HCT116 (cell line): Measurements from ENCODE around the gene LYRM4. TPM values are rescaled to one million over a fixed set of nuclear protein-coding genes. Genes with fewer than 3 reads are reported as not detected.

Experiments
- ATAC-seq: fragments of 200-7000 bp; cut with Tn5 transposase; 2 replicates; pipeline ENCODE4 v1.9.1; 2020; ENCODE audit warnings: mild to moderate bottlenecking, moderate library complexity
- BruUV-seq: library from RNA; stranded (reverse); fragments of 400-500 nt; replicated peaks from 2 replicates; lab custom pipeline; 2021; lab: Mats Ljungman, UMichigan
- CTCF ChIA-PET: fragments of 300-600 bp; sonication (Branson Sonifier 250); formaldehyde crosslinking; loops from one replicate; lab custom pipeline; 2021; ENCODE audit warnings: antibody characterized with exemption; lab: Charles Lee
- POLR2A ChIA-PET: fragments of 300-600, 350-600 bp; sonication (Branson Sonifier 250); formaldehyde crosslinking; loops from one replicate; lab custom pipeline; 2021; ENCODE audit warnings: antibody characterized with exemption; lab: Charles Lee
- RAD21 ChIA-PET, 2 experiments: fragments of 300-600 bp; sonication (Branson Sonifier 250); formaldehyde crosslinking; loops; one replicate each; lab custom pipeline; 2023; ENCODE audit warnings: low total read pairs in 2 of 2; ENCODE audit not compliant: uncharacterized antibody in 2 of 2, unreplicated experiment in 2 of 2, low non-redundant PET in 1 of 2; lab: Charles Lee
- DNase-seq: peaks from one replicate; pipeline ENCODE4 v3.0.0-alpha.2; 2010; ENCODE audit warnings: low read depth, low spot score
- H2AFZ ChIP-seq: fragments of 200-600 bp; shearing (Covaris generic), sonication (generic); 2 replicates; pipeline ENCODE4 v1.6.1; 2017; ENCODE audit warnings: low read depth, mixed run types, mixed read lengths, antibody characterized with exemption, low read length; ENCODE audit not compliant: poor library complexity, severe bottlenecking
- H3K27ac ChIP-seq: 2 replicates; pipeline ENCODE4 v1.5.1; 2012; ENCODE audit warnings: low read depth, low read length
- H3K27me3 ChIP-seq: fragments of 200-600 bp; sonication (generic); 2 replicates; pipeline ENCODE4 v1.6.1; 2016; ENCODE audit warnings: mixed run types, low read length, mixed read lengths; ENCODE audit not compliant: insufficient read depth
- H3K36me3 ChIP-seq, 2 experiments: fragments of 200-500 bp in 1 of 2; fragments of 200-600 bp in 1 of 2; sonication (Bioruptor generic) in 1 of 2; sonication (generic) in 1 of 2; 2 replicates each; pipeline versions ENCODE4 v1.5.1 to v1.6.1; 2014 to 2016; ENCODE audit warnings: low read length in 2 of 2, inconsistent platforms in 1 of 2, mixed read lengths in 1 of 2, mixed run types in 1 of 2; ENCODE audit not compliant: insufficient read depth in 2 of 2, control insufficient read depth in 1 of 2
- H3K4me1 ChIP-seq, 2 experiments: fragments of 200-600 bp in 1 of 2; sonication (generic) in 1 of 2; 2 replicates each; pipeline versions ENCODE4 v1.5.1 to v1.6.1; 2012 to 2017; ENCODE audit warnings: low read length in 2 of 2, inconsistent platforms in 1 of 2, mild to moderate bottlenecking in 1 of 2, mixed read lengths in 1 of 2, mixed run types in 1 of 2, moderate library complexity in 1 of 2; ENCODE audit not compliant: insufficient read depth in 2 of 2, control insufficient read depth in 1 of 2
- H3K4me2 ChIP-seq: fragments of 200-600 bp; sonication (generic); 2 replicates; pipeline ENCODE4 v1.6.1; 2017; ENCODE audit warnings: mixed run types, low read length, mixed read lengths
- H3K4me3 ChIP-seq, 2 experiments: fragments of 200-600 bp in 1 of 2; sonication (generic) in 1 of 2; replicated peaks in 1 of 2; 2 replicates each; pipeline ENCODE4 v1.5.1; 2011 to 2016; ENCODE audit warnings: low read length in 2 of 2, control low read depth in 1 of 2, low read depth in 1 of 2, mild to moderate bottlenecking in 1 of 2, mixed read lengths in 1 of 2, mixed run types in 1 of 2
- H3K79me2 ChIP-seq: fragments of 200-600 bp; sonication (generic); 2 replicates; pipeline ENCODE4 v1.6.1; 2017; ENCODE audit warnings: mild to moderate bottlenecking, mixed run types, low read length, moderate library complexity, mixed read lengths; ENCODE audit not compliant: insufficient read depth
- H3K9ac ChIP-seq: fragments of 200-600 bp; sonication (generic); 2 replicates; pipeline ENCODE4 v1.6.1; 2016; ENCODE audit warnings: low read length, mixed read lengths
- H3K9me2 ChIP-seq: fragments of 200-600 bp; sonication (generic), shearing (Covaris generic); 2 replicates; pipeline ENCODE4 v1.6.1; 2017; ENCODE audit warnings: mixed run types, mild to moderate bottlenecking, moderate library complexity; ENCODE audit not compliant: insufficient read depth
- H3K9me3 ChIP-seq, 2 experiments: fragments of 200-500 bp in 1 of 2; fragments of 200-600 bp in 1 of 2; sonication (Bioruptor generic) in 1 of 2; sonication (generic) in 1 of 2; 2 replicates each; pipeline ENCODE4 v1.6.1; 2014 to 2017; ENCODE audit warnings: low read length in 2 of 2, mixed read lengths in 2 of 2, inconsistent platforms in 1 of 2, low read depth in 1 of 2, mild to moderate bottlenecking in 1 of 2, mixed run types in 1 of 2, moderate library complexity in 1 of 2; ENCODE audit not compliant: control insufficient read depth in 1 of 2, insufficient read depth in 1 of 2
- H4K20me1 ChIP-seq: fragments of 200-600 bp; sonication (generic), shearing (Covaris generic); 2 replicates; pipeline ENCODE4 v1.6.1; 2017; ENCODE audit warnings: mixed run types, mild to moderate bottlenecking, moderate library complexity; ENCODE audit not compliant: insufficient read depth
- CTCF ChIP-seq, 3 experiments: fragments of 200-600 bp in 1 of 3; sonication (generic) in 1 of 3; IDR thresholded peaks in 2 of 3; conservative IDR thresholded peaks in 1 of 3; 2 replicates each; pipeline ENCODE4 v1.5.1; 2012 to 2017; ENCODE audit warnings: low read depth in 2 of 3, low read length in 2 of 3, antibody characterized with exemption in 1 of 3, borderline replicate concordance in 1 of 3, control low read depth in 1 of 3, mild to moderate bottlenecking in 1 of 3, mixed read lengths in 1 of 3, mixed run types in 1 of 3, moderate library complexity in 1 of 3; ENCODE audit not compliant: insufficient read depth in 1 of 3
- EGR1 ChIP-seq: IDR thresholded peaks from 2 replicates; pipeline ENCODE4 v1.6.1; 2012; ENCODE audit warnings: low read depth
- ELF1 ChIP-seq: IDR thresholded peaks from 2 replicates; pipeline ENCODE4 v1.6.1; 2012; ENCODE audit warnings: low read depth, borderline replicate concordance
- EZH2 ChIP-seq: fragments of 200-600 bp; sonication (generic); IDR thresholded peaks from 2 replicates; pipeline ENCODE4 v1.6.1; 2017; ENCODE audit warnings: antibody characterized with exemption, mixed run types
- EZH2phosphoT487 ChIP-seq: fragments of 200-600 bp; IDR thresholded peaks from 2 replicates; pipeline ENCODE4 v1.6.1; 2018; ENCODE audit warnings: antibody characterized with exemption, borderline replicate concordance
- FOSL1 ChIP-seq: IDR thresholded peaks from 2 replicates; pipeline ENCODE4 v1.6.1; 2012; ENCODE audit warnings: low read depth
- POLR2A ChIP-seq: IDR thresholded peaks from 2 replicates; pipeline ENCODE4 v1.7.0; 2011; ENCODE audit warnings: borderline replicate concordance; ENCODE audit not compliant: insufficient read depth, insufficient read length; ENCODE audit errors: extremely low read depth
- POLR2AphosphoS5 ChIP-seq: IDR thresholded peaks from 2 replicates; pipeline ENCODE4 v1.6.1; 2011; ENCODE audit warnings: mild to moderate bottlenecking, low read depth, low read length, moderate library complexity
- RAD21 ChIP-seq: IDR thresholded peaks from 2 replicates; pipeline ENCODE4 v1.6.1; 2012; ENCODE audit warnings: low read depth, mild to moderate bottlenecking
- SP1 ChIP-seq: IDR thresholded peaks from 2 replicates; pipeline ENCODE4 v1.6.1; 2012; ENCODE audit warnings: low read depth
- TCF7L2 ChIP-seq: IDR thresholded peaks from 2 replicates; pipeline ENCODE4 v1.7.0; 2011; ENCODE audit warnings: borderline replicate concordance, inconsistent platforms; ENCODE audit not compliant: insufficient read depth, insufficient read length; ENCODE audit errors: extremely low read depth
- ZBTB33 ChIP-seq: IDR thresholded peaks from 2 replicates; pipeline ENCODE4 v1.6.1; 2011; ENCODE audit warnings: mild to moderate bottlenecking, low read length, moderate library complexity; ENCODE audit not compliant: insufficient replicate concordance; ENCODE audit errors: extremely low read depth
- ZNF274 ChIP-seq: fragments of 200-500 bp; sonication (Bioruptor generic); IDR thresholded peaks from 2 replicates; pipeline ENCODE4 v1.6.1; 2014; ENCODE audit warnings: mild to moderate bottlenecking, low read depth, low read length, inconsistent platforms
- intact Hi-C: fragments of 100-400 bp; cut with micrococcal nuclease; formaldehyde crosslinking; loops from 2 replicates; pipeline ENCODE4 v1.10.0; 2022
- total RNA-seq: library from RNA; stranded (reverse); gene quantifications from one replicate; pipeline ENCODE4 v1.2.1, GENCODE V29; 2021; ENCODE audit not compliant: unreplicated experiment
- TF ChIP-seq, protein P1 (sequence below): IDR thresholded peaks from 2 replicates; pipeline ENCODE4 v1.6.1; 2012

LYRM4 gene
- total RNA-seq, 1 experiment from 2014 or later = 30.1 TPM

- Histone ChIP-seq H4K20me1 (no peaks in the 10 kb centered on the region), H3K36me3 (no peaks in the 10 kb centered on the region), H3K79me2 (no peaks in the 10 kb centered on the region), H3K4me3 (no peak overlapping the region), H3K9me3 (no peaks in the 10 kb centered on the region), H3K27me3 (no peaks in the 10 kb centered on the region), H3K4me1 (peaks cover 19 to 24% of the 10 kb centered on the region in 2 experiments), H3K9me2 (no peaks in the 10 kb centered on the region), H3K27ac (no peak overlapping the region), H3K4me2 (no peak overlapping the region), H2AFZ (no peak overlapping the region), H3K9ac (no peak overlapping the region)
- POLR2A ChIA-PET = no interaction called here
- no peak for DNase-seq
- CTCF ChIA-PET = no interaction called here
- no peak for ATAC-seq
- no TSS peak for BruUV-seq
- RAD21 ChIA-PET = no interaction called here
- TF ChIP-seq EGR1 (no peak), EZH2phosphoT487 (no peak), POLR2AphosphoS5 (no peak), SP1 (no peak), ELF1 (no peak), FOSL1 (no peak)
- TF ChIP-seq, protein P1, sequence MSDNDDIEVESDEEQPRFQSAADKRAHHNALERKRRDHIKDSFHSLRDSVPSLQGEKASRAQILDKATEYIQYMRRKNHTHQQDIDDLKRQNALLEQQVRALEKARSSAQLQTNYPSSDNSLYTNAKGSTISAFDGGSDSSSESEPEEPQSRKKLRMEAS = no peak
- intact Hi-C loops = no loop called here
Observed at GRCh38 chr6:5122504-5123112, 138.1 kb downstream of the LYRM4 start.

DNA sequence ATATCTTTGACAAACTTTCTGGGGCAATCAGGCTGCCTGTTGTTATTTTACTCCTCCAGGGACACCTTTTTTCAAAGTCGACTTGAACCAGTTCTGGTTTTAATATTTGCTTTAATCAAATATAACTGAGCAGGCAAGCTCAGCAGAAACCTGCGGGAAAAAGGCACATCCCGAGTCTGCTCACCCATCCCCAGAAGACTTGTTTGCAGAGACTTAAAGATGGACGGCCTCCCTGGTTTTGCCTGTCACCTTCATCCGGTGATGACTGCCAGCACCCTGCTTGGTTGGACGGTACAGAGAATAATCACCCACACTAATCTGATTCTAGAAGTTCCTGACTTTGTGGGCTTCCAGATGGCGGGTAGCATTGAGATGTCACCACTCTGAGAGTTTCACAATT lies 138.8 kb downstream of the LYRM4 start:
- intact Hi-C loops = no loop called here
- ChIA-PET CTCF (no interaction called here), RAD21 (no interaction called here)

More for the DNA sequence above, 138.8 kb downstream of the LYRM4 start:
- POLR2A ChIA-PET = no interaction called here
- BruUV-seq = no TSS peak
- Histone ChIP-seq H2AFZ (no peak overlapping the region), H3K4me2 (no peak overlapping the region), H3K79me2 (no peaks in the 10 kb centered on the region), H3K36me3 (no peaks in the 10 kb centered on the region), H3K4me1 (peaks cover 19 to 24% of the 10 kb centered on the region in 2 experiments), H3K9me3 (no peaks in the 10 kb centered on the region), H3K27me3 (no peaks in the 10 kb centered on the region), H3K27ac (no peak overlapping the region), H3K9me2 (no peaks in the 10 kb centered on the region), H4K20me1 (no peaks in the 10 kb centered on the region), H3K4me3 (no peak overlapping the region), H3K9ac (no peak overlapping the region)
- TF ChIP-seq POLR2A (no peak), SP1 (no peak), FOSL1 (no peak), EGR1 (no peak), RAD21 (no peak), CTCF (IDR thresholded peaks at IDR 0.05 in 2 of 3, conservative IDR thresholded peaks at IDR 0.05 in 1 of 3; ENCODE audit: borderline replicate concordance in 1 of 3, insufficient read depth in 1 of 3, low read depth in 2 of 3, low read length in 2 of 3) (no peak), TCF7L2 (no peak), ELF1 (no peak), ZBTB33 (no peak), EZH2phosphoT487 (no peak), EZH2 (no peak), ZNF274 (no peak)
- TF ChIP-seq, protein P1 = no peak
- no peak for DNase-seq
- ATAC-seq = no peak
